GM12801 (cell line): ENCODE data around the gene PAQR7.

Experiments used
- CTCF ChIP-seq: IDR thresholded peaks from one replicate; pipeline ENCODE4 v1.5.1; 2011; ENCODE audit warnings: control low read depth; ENCODE audit not compliant: insufficient read length; ENCODE audit errors: extremely low read depth

Gene PAQR7

GRCh38 chr1:25848531-25848930 is 27.0 kb downstream of the PAQR7 start:
- no peak for TF ChIP-seq CTCF

- no peak for TF ChIP-seq CTCF
Observed at GRCh38 chr1:25847929-25848328, 27.6 kb downstream of the PAQR7 start.

GRCh38 chr1:25845664-25846063 is 29.8 kb downstream of the PAQR7 start:
- TF ChIP-seq CTCF: no peak

- TF ChIP-seq CTCF: no peak
Observed at GRCh38 chr1:25844536-25845337, 30.8 kb downstream of the PAQR7 start.

- no peak for TF ChIP-seq CTCF
Observed at GRCh38 chr1:25843483-25843882, 32.0 kb downstream of the PAQR7 start.

GRCh38 chr1:25837262-25837875 is 38.1 kb downstream of the PAQR7 start:
- no peak for TF ChIP-seq CTCF

GRCh38 chr1:25836695-25837094 is 38.8 kb downstream of the PAQR7 start:
- TF ChIP-seq CTCF: no peak
